Measurements from ENCODE around the gene NFIA.

Gene NFIA

GRCh38 chr1:61233121-61233660 is 150.8 kb downstream of the NFIA start:
- TF ChIP-seq EP300 (IDR thresholded peaks at IDR 0.05; ENCODE audit: borderline replicate concordance) (no peak), YY1 (IDR thresholded peaks at IDR 0.05; ENCODE audit: low read depth) (no peak), CEBPB (IDR thresholded peaks at IDR 0.05) (no peak), EGR1 (IDR thresholded peaks at IDR 0.05) (no peak), FOXM1 (IDR thresholded peaks at IDR 0.05; ENCODE audit: borderline replicate concordance, low read depth) (no peak), RAD21 (IDR thresholded peaks at IDR 0.05; ENCODE audit: low read depth) (no peak), TEAD4 (IDR thresholded peaks at IDR 0.05) (no peak), TCF12 (IDR thresholded peaks at IDR 0.05; ENCODE audit: low read depth) (no peak), ZBTB7A (IDR thresholded peaks at IDR 0.05; ENCODE audit: low read depth) (no peak)
- TF ChIP-seq, protein P1, sequence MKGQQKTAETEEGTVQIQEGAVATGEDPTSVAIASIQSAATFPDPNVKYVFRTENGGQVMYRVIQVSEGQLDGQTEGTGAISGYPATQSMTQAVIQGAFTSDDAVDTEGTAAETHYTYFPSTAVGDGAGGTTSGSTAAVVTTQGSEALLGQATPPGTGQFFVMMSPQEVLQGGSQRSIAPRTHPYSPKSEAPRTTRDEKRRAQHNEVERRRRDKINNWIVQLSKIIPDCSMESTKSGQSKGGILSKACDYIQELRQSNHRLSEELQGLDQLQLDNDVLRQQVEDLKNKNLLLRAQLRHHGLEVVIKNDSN (IDR thresholded peaks at IDR 0.05) = no peak

- no peak for TF ChIP-seq TAF1 (IDR thresholded peaks at IDR 0.05; ENCODE audit: low read depth)
- TF ChIP-seq TCF12 (IDR thresholded peaks at IDR 0.05; ENCODE audit: low read depth) = no peak
- TF ChIP-seq CEBPB (IDR thresholded peaks at IDR 0.05) = no peak
- TF ChIP-seq NFIC (IDR thresholded peaks at IDR 0.05) = no peak
- TF ChIP-seq RAD21 (IDR thresholded peaks at IDR 0.05; ENCODE audit: low read depth) = no peak
- TF ChIP-seq YY1 (IDR thresholded peaks at IDR 0.05; ENCODE audit: low read depth) = no peak
- TF ChIP-seq TEAD4 (IDR thresholded peaks at IDR 0.05) = no peak
- TF ChIP-seq, protein P1 (IDR thresholded peaks at IDR 0.05) = no peak
- no peak for TF ChIP-seq ZBTB7A (IDR thresholded peaks at IDR 0.05; ENCODE audit: low read depth)
Observed at GRCh38 chr1:61234587-61234919, 152.2 kb downstream of the NFIA start.

GRCh38 chr1:61237147-61237546 is 154.8 kb downstream of the NFIA start:
- TF ChIP-seq TEAD4 (IDR thresholded peaks at IDR 0.05) (no peak), YY1 (IDR thresholded peaks at IDR 0.05; ENCODE audit: low read depth) (no peak), FOXM1 (IDR thresholded peaks at IDR 0.05; ENCODE audit: borderline replicate concordance, low read depth) (no peak), NFIC (IDR thresholded peaks at IDR 0.05) (no peak), RAD21 (IDR thresholded peaks at IDR 0.05; ENCODE audit: low read depth) (no peak), TAF1 (IDR thresholded peaks at IDR 0.05; ENCODE audit: low read depth) (no peak), CREB1 (IDR thresholded peaks at IDR 0.05; ENCODE audit: low read depth) (no peak), CEBPB (IDR thresholded peaks at IDR 0.05) (no peak), EP300 (IDR thresholded peaks at IDR 0.05; ENCODE audit: borderline replicate concordance) (no peak), TCF12 (IDR thresholded peaks at IDR 0.05; ENCODE audit: low read depth) (no peak), ZBTB7A (IDR thresholded peaks at IDR 0.05; ENCODE audit: low read depth) (no peak)
- TF ChIP-seq, protein P1 (IDR thresholded peaks at IDR 0.05) = no peak

DNA sequence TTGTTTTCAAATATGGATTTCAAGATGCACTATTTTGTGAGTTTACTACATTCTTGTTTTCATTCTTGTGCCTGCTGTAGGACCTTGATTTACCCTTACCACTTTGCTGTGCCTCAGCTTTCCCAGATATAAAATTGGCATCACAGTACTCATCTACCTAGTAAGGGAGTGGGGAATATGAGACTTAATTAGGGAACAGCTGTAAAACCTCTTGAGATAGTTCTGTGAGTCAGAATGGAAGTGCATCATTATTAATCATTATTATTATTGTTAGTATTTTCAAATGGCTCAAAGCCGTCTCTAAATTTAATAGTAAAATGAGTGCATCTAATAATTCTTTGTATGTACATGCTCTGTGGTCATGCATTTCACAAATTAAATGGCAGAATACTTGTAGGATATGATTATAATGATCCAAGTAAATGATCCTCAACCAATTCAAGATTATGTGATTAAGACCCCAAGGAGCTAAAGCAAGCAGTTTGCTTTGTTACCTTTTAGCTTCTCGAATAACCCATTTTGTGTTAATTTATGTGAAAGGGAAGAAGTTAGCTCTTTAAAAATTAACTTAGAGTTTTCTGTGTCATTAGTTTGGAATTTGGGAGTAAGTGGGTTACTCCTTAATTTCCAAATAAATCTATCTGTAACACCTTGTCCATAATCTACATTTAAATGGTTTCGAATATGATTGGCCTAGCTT is 155.4 kb downstream of the NFIA start:
- no peak for TF ChIP-seq EGR1 (IDR thresholded peaks at IDR 0.05)
- TF ChIP-seq ZBTB7A (IDR thresholded peaks at IDR 0.05; ENCODE audit: low read depth) = no peak
- TF ChIP-seq EP300 (IDR thresholded peaks at IDR 0.05; ENCODE audit: borderline replicate concordance) = no peak
- TF ChIP-seq TCF12 (IDR thresholded peaks at IDR 0.05; ENCODE audit: low read depth) = no peak
- no peak for TF ChIP-seq TEAD4 (IDR thresholded peaks at IDR 0.05)
- no peak for TF ChIP-seq MAX (IDR thresholded peaks at IDR 0.05)
- TF ChIP-seq, protein P2, sequence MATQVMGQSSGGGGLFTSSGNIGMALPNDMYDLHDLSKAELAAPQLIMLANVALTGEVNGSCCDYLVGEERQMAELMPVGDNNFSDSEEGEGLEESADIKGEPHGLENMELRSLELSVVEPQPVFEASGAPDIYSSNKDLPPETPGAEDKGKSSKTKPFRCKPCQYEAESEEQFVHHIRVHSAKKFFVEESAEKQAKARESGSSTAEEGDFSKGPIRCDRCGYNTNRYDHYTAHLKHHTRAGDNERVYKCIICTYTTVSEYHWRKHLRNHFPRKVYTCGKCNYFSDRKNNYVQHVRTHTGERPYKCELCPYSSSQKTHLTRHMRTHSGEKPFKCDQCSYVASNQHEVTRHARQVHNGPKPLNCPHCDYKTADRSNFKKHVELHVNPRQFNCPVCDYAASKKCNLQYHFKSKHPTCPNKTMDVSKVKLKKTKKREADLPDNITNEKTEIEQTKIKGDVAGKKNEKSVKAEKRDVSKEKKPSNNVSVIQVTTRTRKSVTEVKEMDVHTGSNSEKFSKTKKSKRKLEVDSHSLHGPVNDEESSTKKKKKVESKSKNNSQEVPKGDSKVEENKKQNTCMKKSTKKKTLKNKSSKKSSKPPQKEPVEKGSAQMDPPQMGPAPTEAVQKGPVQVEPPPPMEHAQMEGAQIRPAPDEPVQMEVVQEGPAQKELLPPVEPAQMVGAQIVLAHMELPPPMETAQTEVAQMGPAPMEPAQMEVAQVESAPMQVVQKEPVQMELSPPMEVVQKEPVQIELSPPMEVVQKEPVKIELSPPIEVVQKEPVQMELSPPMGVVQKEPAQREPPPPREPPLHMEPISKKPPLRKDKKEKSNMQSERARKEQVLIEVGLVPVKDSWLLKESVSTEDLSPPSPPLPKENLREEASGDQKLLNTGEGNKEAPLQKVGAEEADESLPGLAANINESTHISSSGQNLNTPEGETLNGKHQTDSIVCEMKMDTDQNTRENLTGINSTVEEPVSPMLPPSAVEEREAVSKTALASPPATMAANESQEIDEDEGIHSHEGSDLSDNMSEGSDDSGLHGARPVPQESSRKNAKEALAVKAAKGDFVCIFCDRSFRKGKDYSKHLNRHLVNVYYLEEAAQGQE (IDR thresholded peaks at IDR 0.05; ENCODE audit: low read depth) = no peak
- TF ChIP-seq, protein P1 (IDR thresholded peaks at IDR 0.05) = no peak
- TF ChIP-seq RAD21 (IDR thresholded peaks at IDR 0.05; ENCODE audit: low read depth) = no peak

DNA sequence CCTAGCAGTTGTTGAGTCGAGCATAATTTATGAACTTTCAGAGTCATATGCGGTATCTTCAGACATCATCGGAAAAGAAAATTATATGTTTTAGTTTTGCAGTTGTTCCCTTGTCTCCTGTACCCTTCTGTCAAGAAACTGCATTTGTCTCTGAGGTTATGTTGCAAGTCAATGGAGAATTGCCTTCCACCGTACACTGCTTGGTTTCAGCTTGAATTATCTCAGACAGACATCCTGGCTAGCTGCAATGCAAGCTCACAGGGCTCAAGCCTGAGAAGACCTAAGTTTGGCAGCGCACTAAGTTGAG is 156.0 kb downstream of the NFIA start:
- TF ChIP-seq YY1 (IDR thresholded peaks at IDR 0.05; ENCODE audit: low read depth) (no peak), MAX (IDR thresholded peaks at IDR 0.05) (no peak), TCF12 (IDR thresholded peaks at IDR 0.05; ENCODE audit: low read depth) (no peak)

- TF ChIP-seq CREB1 (IDR thresholded peaks at IDR 0.05; ENCODE audit: low read depth) (no peak), TCF12 (IDR thresholded peaks at IDR 0.05; ENCODE audit: low read depth) (no peak), YY1 (IDR thresholded peaks at IDR 0.05; ENCODE audit: low read depth) (no peak), ZBTB7A (IDR thresholded peaks at IDR 0.05; ENCODE audit: low read depth) (no peak), EGR1 (IDR thresholded peaks at IDR 0.05) (no peak), FOXM1 (IDR thresholded peaks at IDR 0.05; ENCODE audit: borderline replicate concordance, low read depth) (no peak)
Observed at GRCh38 chr1:61240878-61241277, 158.5 kb downstream of the NFIA start.

DNA sequence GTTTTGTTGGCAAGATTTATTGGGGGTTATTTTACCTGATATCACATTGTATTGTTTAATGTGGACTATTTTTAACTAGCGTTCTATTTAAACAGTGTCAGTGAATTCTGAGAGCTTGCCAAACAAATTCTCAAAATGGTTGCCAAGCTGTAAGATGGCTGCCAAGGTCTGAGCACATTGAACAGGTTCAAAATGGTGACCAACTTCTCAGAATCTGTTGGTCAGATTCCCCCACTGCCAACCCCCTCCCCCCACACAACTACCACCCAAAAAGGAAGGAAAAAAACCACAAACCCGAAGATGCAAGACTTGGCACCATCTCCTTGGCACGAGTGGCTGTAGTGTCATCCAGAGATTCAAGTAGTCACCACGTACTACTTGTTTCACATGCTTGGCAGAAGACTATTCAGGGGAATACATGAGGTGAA is 159.1 kb downstream of the NFIA start:
- no peak for TF ChIP-seq RAD21 (IDR thresholded peaks at IDR 0.05; ENCODE audit: low read depth)
- no peak for TF ChIP-seq FOXM1 (IDR thresholded peaks at IDR 0.05; ENCODE audit: borderline replicate concordance, low read depth)
- TF ChIP-seq MAX (IDR thresholded peaks at IDR 0.05) = no peak
- TF ChIP-seq YY1 (IDR thresholded peaks at IDR 0.05; ENCODE audit: low read depth) = peak; percentile 83
- no peak for TF ChIP-seq EGR1 (IDR thresholded peaks at IDR 0.05)
- 0 out of 2 replicates have a peak, but pooled peaks have one; percentile 5 for TF ChIP-seq TEAD4 (IDR thresholded peaks at IDR 0.05)
- TF ChIP-seq ZBTB7A (IDR thresholded peaks at IDR 0.05; ENCODE audit: low read depth) = no peak
- TF ChIP-seq, protein P2 (IDR thresholded peaks at IDR 0.05; ENCODE audit: low read depth) = no peak
- no peak for TF ChIP-seq TCF12 (IDR thresholded peaks at IDR 0.05; ENCODE audit: low read depth)
- TF ChIP-seq NFIC (IDR thresholded peaks at IDR 0.05) = no peak
- TF ChIP-seq CEBPB (IDR thresholded peaks at IDR 0.05) = no peak
- TF ChIP-seq, protein P1 (IDR thresholded peaks at IDR 0.05) = no peak
- no peak for TF ChIP-seq TAF1 (IDR thresholded peaks at IDR 0.05; ENCODE audit: low read depth)
- TF ChIP-seq CREB1 (IDR thresholded peaks at IDR 0.05; ENCODE audit: low read depth) = no peak
- no peak for TF ChIP-seq EP300 (IDR thresholded peaks at IDR 0.05; ENCODE audit: borderline replicate concordance)

Data from Ishikawa (cell line).